Stimulated activated CD8-positive, alpha-beta memory T cell treated with anti-CD3 and anti-CD28 coated beads, Interleukin-12 subunit alpha, Interleukin-12 subunit beta, amount 100 ng/mL, for 24 hours (primary cell): Measurements from ENCODE around the gene EFL1.

Experiments used
- DNase-seq: peaks from one replicate; pipeline ENCODE4 v3.0.0-alpha.2; 2020; ENCODE audit errors: extremely low read depth

The EFL1 gene

GRCh38 chr15:82081914-82082762 lies 180.4 kb downstream of the EFL1 start:
- DNase-seq, result no peak

- DNase-seq, result no peak
Observed at GRCh38 chr15:82080774-82081173, 181.8 kb downstream of the EFL1 start.
